Ectodermal cell (in vitro differentiated cells): ENCODE data around the gene IRAK1.
"Not testable (repeated sequence)": the region's sequence is repeated elsewhere in the genome, so short reads cannot be mapped to it uniquely, and the experiment has no call there.

Experiments used
- H3K27ac ChIP-seq: 2 replicates; pipeline ENCODE4 v1.7.0; 2013; ENCODE audit warnings: mild to moderate bottlenecking, low read depth, low read length; ENCODE audit not compliant: insufficient read depth, poor library complexity, severe bottlenecking
- H3K27me3 ChIP-seq: 2 replicates; pipeline ENCODE4 v1.7.0; 2013; ENCODE audit warnings: mild to moderate bottlenecking, low read length; ENCODE audit not compliant: insufficient read depth, control insufficient read depth, poor library complexity, severe bottlenecking
- H3K36me3 ChIP-seq: one replicate; pipeline ENCODE4 v1.7.0; 2013; ENCODE audit warnings: low read length; ENCODE audit not compliant: control insufficient read depth, insufficient read depth
- H3K4me1 ChIP-seq: one replicate; pipeline ENCODE4 v1.7.0; 2013; ENCODE audit warnings: low read length; ENCODE audit not compliant: control insufficient read depth, insufficient read depth
- H3K4me3 ChIP-seq: 2 replicates; pipeline ENCODE4 v1.7.0; 2013; ENCODE audit warnings: low read depth, low read length, control low read depth; ENCODE audit not compliant: insufficient read depth
- H3K9me3 ChIP-seq: 2 replicates; pipeline ENCODE4 v1.7.0; 2013; ENCODE audit warnings: mild to moderate bottlenecking, low read length, moderate library complexity; ENCODE audit not compliant: control insufficient read depth
- WGBS, 2 experiments: methylation state at CpG; one replicate each; pipeline ENCODE4 v1.1.7; 2013; ENCODE audit warnings: missing lambda C conversion rate in 2 of 2; 5-methylcytosine and 5-hydroxymethylcytosine counted together

The IRAK1 gene

GRCh38 chrX:153999359-154000037 is 20.2 kb downstream of the IRAK1 start:
- Histone ChIP-seq H3K27ac (no peak overlapping the region), H3K4me1 (peaks cover 3% of the 10 kb centered on the region), H3K9me3 (no peaks in the 10 kb centered on the region), H3K36me3 (no peaks in the 10 kb centered on the region), H3K27me3 (no peaks in the 10 kb centered on the region), H3K4me3 (no peak overlapping the region)
- WGBS, 2 experiments = 68 to 73% methylated on average over 15 to 19 of the region's 19 CpGs

DNA sequence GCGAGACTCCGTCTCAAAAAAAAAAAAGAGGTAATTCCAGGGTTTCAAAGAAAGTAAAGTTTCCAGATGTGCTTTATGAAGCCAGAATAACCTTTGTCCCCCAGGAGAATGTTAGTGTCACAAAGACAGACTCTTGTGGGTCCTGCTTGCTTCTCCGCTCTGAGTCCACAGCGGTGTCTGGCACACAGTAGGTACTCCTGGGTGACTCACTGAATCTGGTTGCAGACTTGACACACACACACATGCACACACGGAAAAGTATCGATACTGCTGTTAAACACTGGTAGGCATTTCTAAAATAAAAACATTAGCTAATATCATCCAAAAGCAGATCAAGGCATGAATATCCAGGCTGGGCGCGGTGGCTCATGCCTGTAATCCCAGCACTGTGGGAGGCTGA is 24.2 kb downstream of the IRAK1 start:
- no peaks in the 10 kb centered on the region for H3K9me3 ChIP-seq
- H3K4me1 ChIP-seq = no peaks in the 10 kb centered on the region
- H3K27me3 ChIP-seq = no peaks in the 10 kb centered on the region
- WGBS, 2 experiments = 91 to 97% methylated on average over 8 of the region's 8 CpGs
- H3K4me3 ChIP-seq = no peak overlapping the region
- no peak overlapping the region for H3K27ac ChIP-seq
- H3K36me3 ChIP-seq = no peaks in the 10 kb centered on the region

GRCh38 chrX:153994398-153994797 is 25.3 kb downstream of the IRAK1 start:
- not testable (repeated sequence) for H3K4me1 ChIP-seq

DNA sequence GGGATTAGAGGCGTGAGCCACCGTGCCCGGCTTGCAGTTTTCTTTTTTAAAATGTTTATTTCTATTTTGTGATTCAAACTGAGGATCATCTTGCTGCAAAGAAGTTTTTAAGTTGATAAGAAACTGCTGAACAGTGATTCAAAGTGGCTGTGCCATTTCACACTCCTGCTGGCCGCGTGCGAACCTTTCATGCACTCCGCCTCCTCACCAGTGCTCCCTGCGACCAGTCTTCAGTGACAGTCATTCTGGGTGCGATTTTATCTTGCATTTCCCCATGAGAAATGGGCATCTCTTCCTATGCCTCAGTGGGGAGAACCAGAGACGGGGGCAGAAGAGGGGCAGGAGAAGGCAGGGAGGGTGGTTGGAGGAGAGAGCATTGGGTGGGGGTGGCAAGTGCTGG is 25.7 kb downstream of the IRAK1 start:
- 87 to 89% methylated on average over 10 of the region's 10 CpGs for WGBS, 2 experiments
- no peaks in the 10 kb centered on the region for H3K9me3 ChIP-seq
- no peaks in the 10 kb centered on the region for H3K4me1 ChIP-seq
- H3K36me3 ChIP-seq = no peaks in the 10 kb centered on the region
- no peaks in the 10 kb centered on the region for H3K27me3 ChIP-seq
- no peak overlapping the region for H3K4me3 ChIP-seq
- H3K27ac ChIP-seq = no peak overlapping the region

More at GRCh38 chrX:153994398-153994797, 25.3 kb downstream of the IRAK1 start:
- WGBS, 2 experiments = 83 to 89% methylated on average over 1 to 3 of the region's 5 CpGs
- H3K27me3 ChIP-seq, H3K4me3 ChIP-seq, H3K36me3 ChIP-seq, H3K27ac ChIP-seq, H3K9me3 ChIP-seq: not testable (repeated sequence)

DNA sequence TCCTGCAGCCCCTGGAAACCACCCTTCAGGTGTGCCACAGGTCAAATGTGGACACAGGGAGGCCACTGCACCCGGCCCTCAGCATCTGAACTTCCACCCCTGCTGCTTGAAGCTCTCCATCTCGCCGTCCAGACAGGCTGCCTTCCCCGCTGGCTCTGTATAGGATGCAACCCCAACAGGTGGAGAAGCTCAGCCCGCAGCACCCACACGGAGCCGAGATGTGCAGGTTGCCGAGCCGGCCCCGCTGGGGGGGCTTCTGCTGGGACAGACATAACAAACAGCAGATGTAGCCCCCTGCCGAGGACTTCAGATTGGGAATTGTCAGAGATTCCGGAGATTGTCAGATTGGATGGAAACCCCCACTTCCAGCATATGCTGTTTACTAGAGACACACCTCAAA is 26.6 kb downstream of the IRAK1 start:
- Histone ChIP-seq H3K36me3 (no peaks in the 10 kb centered on the region), H3K9me3 (no peaks in the 10 kb centered on the region), H3K4me1 (no peaks in the 10 kb centered on the region), H3K4me3 (no peak overlapping the region), H3K27ac (no peak overlapping the region), H3K27me3 (no peaks in the 10 kb centered on the region)
- WGBS, 2 experiments = 88 to 91% methylated on average over 12 of the region's 12 CpGs

DNA sequence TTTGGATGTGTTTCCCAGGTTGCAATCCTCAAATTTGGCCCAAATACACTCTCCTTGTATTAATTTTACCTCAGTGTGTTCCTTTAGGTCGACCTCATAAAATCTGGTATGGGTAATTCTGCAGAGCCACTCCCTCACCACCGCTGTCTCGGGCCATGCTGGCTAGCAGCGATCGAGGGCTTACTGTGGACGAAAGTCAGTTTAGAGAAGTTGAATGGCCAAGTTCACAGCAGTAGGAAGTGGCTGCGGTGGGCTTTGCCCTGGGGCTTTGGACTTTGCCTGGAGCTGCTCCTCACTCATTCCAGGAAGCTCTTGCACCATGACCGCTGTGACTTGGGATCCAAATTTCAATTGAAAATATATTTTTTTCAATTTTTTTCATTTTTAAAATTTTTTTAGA is 27.5 kb downstream of the IRAK1 start:
- no peaks in the 10 kb centered on the region for H3K36me3 ChIP-seq
- H3K4me3 ChIP-seq = no peak overlapping the region
- no peak overlapping the region for H3K27ac ChIP-seq
- 96 to 97% methylated on average over 7 of the region's 8 CpGs for WGBS, 2 experiments
- H3K9me3 ChIP-seq = no peaks in the 10 kb centered on the region
- no peaks in the 10 kb centered on the region for H3K27me3 ChIP-seq
- no peaks in the 10 kb centered on the region for H3K4me1 ChIP-seq

GRCh38 chrX:153991013-153991580 is 28.6 kb downstream of the IRAK1 start:
- Histone ChIP-seq H3K27ac (no peak overlapping the region), H3K36me3 (no peaks in the 10 kb centered on the region), H3K4me1 (no peaks in the 10 kb centered on the region), H3K4me3 (no peak overlapping the region), H3K27me3 (no peaks in the 10 kb centered on the region), H3K9me3 (no peaks in the 10 kb centered on the region)
- WGBS, 2 experiments = 100% methylated on average over 3 of the region's 3 CpGs

DNA sequence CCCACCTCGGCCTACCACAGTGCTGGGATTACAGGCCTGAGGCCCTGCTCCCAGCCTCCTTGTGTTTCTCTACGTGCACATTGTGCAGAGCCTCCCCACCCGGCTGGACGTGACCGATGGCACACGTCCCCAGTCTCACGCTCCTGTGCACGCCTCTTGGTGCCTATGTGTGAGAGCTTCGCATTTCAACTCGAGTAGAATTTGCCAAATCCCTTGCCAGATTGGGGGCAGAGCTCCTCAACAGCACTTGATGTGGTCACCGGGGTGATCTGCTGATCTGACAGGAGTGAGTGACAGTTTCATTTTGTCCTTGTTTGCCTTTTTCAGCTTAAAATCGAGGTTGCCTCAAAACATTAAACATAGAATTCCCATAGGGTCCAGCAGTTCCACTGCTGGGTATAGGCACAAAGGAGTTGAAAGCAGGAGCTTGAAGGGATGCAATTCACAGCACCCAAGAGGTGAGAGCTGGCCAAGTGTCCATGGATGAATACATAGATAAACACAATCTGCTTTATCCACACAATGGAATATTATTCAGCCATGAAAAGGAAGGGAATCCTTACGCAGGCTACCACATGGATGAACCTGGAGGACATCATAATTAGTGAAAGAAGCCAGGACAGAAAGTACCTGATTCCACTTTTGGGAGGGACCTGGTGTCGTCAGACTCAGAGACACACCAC is 29.6 kb downstream of the IRAK1 start:
- Histone ChIP-seq H3K27ac (no peak overlapping the region), H3K4me3 (no peak overlapping the region), H3K4me1 (peaks cover 3% of the 10 kb centered on the region), H3K9me3 (no peaks in the 10 kb centered on the region), H3K27me3 (no peaks in the 10 kb centered on the region), H3K36me3 (no peaks in the 10 kb centered on the region)
- 94 to 95% methylated on average over 14 of the region's 14 CpGs for WGBS, 2 experiments

DNA sequence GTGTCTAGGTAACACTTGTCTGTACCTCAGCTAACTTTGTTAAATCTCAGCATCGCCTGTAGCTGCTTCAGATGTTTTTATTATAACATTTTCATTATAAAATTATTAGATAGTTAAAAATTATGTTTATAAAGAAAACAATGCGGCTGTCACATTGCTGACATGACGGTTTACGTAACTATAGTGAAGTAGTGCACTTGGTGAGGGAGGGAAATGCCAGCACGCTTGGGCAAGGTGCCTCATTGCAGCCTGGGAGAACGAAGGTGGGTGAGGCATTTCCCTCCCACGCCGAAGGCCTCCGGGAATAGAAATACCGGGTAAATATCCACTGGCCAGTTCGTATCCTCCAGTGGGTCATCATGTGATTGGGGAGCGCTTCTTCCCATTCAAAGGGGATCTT is 31.2 kb downstream of the IRAK1 start:
- Histone ChIP-seq H3K4me1 (peaks cover 9% of the 10 kb centered on the region), H3K27ac (no peak overlapping the region), H3K27me3 (no peaks in the 10 kb centered on the region), H3K9me3 (no peaks in the 10 kb centered on the region), H3K4me3 (no peak overlapping the region), H3K36me3 (no peaks in the 10 kb centered on the region)
- 95 to 96% methylated on average over 11 of the region's 12 CpGs for WGBS, 2 experiments

GRCh38 chrX:153984351-153985178 is 35.1 kb downstream of the IRAK1 start:
- Histone ChIP-seq H3K4me1 (peaks cover 9% of the 10 kb centered on the region), H3K27me3 (no peaks in the 10 kb centered on the region), H3K4me3 (no peak overlapping the region), H3K27ac (no peak overlapping the region), H3K36me3 (no peaks in the 10 kb centered on the region), H3K9me3 (no peaks in the 10 kb centered on the region)
- 87 to 91% methylated on average over 19 to 20 of the region's 20 CpGs for WGBS, 2 experiments
